ENCODE data around the gene PCSK4. TPM values are rescaled to one million over a fixed set of nuclear protein-coding genes. Genes with fewer than 3 reads are reported as not detected.

The PCSK4 gene
- total and polyA plus RNA-seq, 10 of the 15 experiments (the other 5 are each of a cell fraction or from before 2014, with no cell fraction given), result 0.27 to 0.99 (median 0.40) TPM; not detected in 3

GRCh38 chr19:1532003-1532402 lies 41.9 kb upstream of the PCSK4 start:
- CTCF ChIA-PET, result no interaction called here
- H3K4me3 ChIP-seq, result no peak overlapping the region
- intact Hi-C loops (cut with micrococcal nuclease; ENCODE audit: unreplicated experiment) (no loop called here), in situ Hi-C loops (cut with MboI) (no loop called here)
- ATAC-seq, result no peak
- H3K27me3 ChIP-seq (replicated peaks in 1 of 2; ENCODE audit: control insufficient read depth in 2 of 2, insufficient read depth in 2 of 2, low read length in 1 of 2), result no peaks in the 10 kb centered on the region
- H4K20me1 ChIP-seq (ENCODE audit: control insufficient read depth, insufficient read depth), result no peaks in the 10 kb centered on the region
- no peak for FAIRE-seq
- no peak overlapping the region for H3K27ac ChIP-seq (ENCODE audit: control insufficient read depth, insufficient read depth)
- TF ChIP-seq YY1 (IDR thresholded peaks at IDR 0.05; ENCODE audit: low read depth, low read length), result no peak
- no peak for TF ChIP-seq IKZF2 (IDR thresholded peaks at IDR 0.05)
- no peak for TF ChIP-seq SIN3A (IDR thresholded peaks at IDR 0.05; ENCODE audit: low read depth, low read length)
- TF ChIP-seq, protein P1, sequence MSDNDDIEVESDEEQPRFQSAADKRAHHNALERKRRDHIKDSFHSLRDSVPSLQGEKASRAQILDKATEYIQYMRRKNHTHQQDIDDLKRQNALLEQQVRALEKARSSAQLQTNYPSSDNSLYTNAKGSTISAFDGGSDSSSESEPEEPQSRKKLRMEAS (IDR thresholded peaks at IDR 0.05; ENCODE audit: low read depth, low read length), result no peak
- TF ChIP-seq JUND (IDR thresholded peaks at IDR 0.05; ENCODE audit: low read depth, low read length), result no peak
- POLR2A ChIA-PET, result no interaction called here
- H3K9ac ChIP-seq (ENCODE audit: control insufficient read depth, insufficient read depth, low read length), result no peak overlapping the region
- RAD21 ChIA-PET (ENCODE audit: unreplicated experiment), result no interaction called here
- 61% methylated on average over 9 of the region's 9 CpGs for WGBS (ENCODE audit: insufficient coverage, insufficient replicate concordance, low lambda C conversion rate, missing lambda C conversion rate)
- no peak overlapping the region for H3K4me2 ChIP-seq (ENCODE audit: control insufficient read depth, insufficient read depth)
- no peaks in the 10 kb centered on the region for H3K4me1 ChIP-seq (ENCODE audit: control insufficient read depth, insufficient read depth, low read length)
- H3K9me3 ChIP-seq (replicated peaks; ENCODE audit: control insufficient read depth, insufficient read depth, low read length), result no peaks in the 10 kb centered on the region
- H2AFZ ChIP-seq (ENCODE audit: control insufficient read depth, low read depth, low read length), result no peak overlapping the region
- BruUV-seq (replicated peaks), result no TSS peak
- no peak for DNase-seq (ENCODE audit: low read depth, low spot score)
- SMC1A ChIA-PET (ENCODE audit: uncharacterized antibody, unreplicated experiment), result no interaction called here
- no peaks in the 10 kb centered on the region for H3K36me3 ChIP-seq (ENCODE audit: control insufficient read depth in 2 of 2, insufficient read depth in 2 of 2, low read length in 1 of 2)
- no peaks in the 10 kb centered on the region for H3K79me2 ChIP-seq (ENCODE audit: control insufficient read depth, insufficient read depth, low read length)

GRCh38 chr19:1531587-1531986 lies 41.4 kb upstream of the PCSK4 start:
- ChIA-PET POLR2A (no interaction called here), SMC1A (ENCODE audit: uncharacterized antibody, unreplicated experiment) (no interaction called here), CTCF (no interaction called here), RAD21 (ENCODE audit: unreplicated experiment) (no interaction called here)
- Histone ChIP-seq H3K9ac (ENCODE audit: control insufficient read depth, insufficient read depth, low read length) (no peak overlapping the region), H2AFZ (ENCODE audit: control insufficient read depth, low read depth, low read length) (no peak overlapping the region), H3K4me2 (ENCODE audit: control insufficient read depth, insufficient read depth) (no peak overlapping the region), H3K27ac (ENCODE audit: control insufficient read depth, insufficient read depth) (no peak overlapping the region), H3K4me3 (no peak overlapping the region), H3K27me3 (replicated peaks in 1 of 2; ENCODE audit: control insufficient read depth in 2 of 2, insufficient read depth in 2 of 2, low read length in 1 of 2) (no peaks in the 10 kb centered on the region), H4K20me1 (ENCODE audit: control insufficient read depth, insufficient read depth) (no peaks in the 10 kb centered on the region), H3K4me1 (ENCODE audit: control insufficient read depth, insufficient read depth, low read length) (no peaks in the 10 kb centered on the region), H3K9me3 (replicated peaks; ENCODE audit: control insufficient read depth, insufficient read depth, low read length) (no peaks in the 10 kb centered on the region), H3K79me2 (ENCODE audit: control insufficient read depth, insufficient read depth, low read length) (no peaks in the 10 kb centered on the region), H3K36me3 (ENCODE audit: control insufficient read depth in 2 of 2, insufficient read depth in 2 of 2, low read length in 1 of 2) (no peaks in the 10 kb centered on the region)
- no TSS peak for BruUV-seq (replicated peaks)
- intact Hi-C loops (cut with micrococcal nuclease; ENCODE audit: unreplicated experiment), result no loop called here
- DNase-seq (ENCODE audit: low read depth, low spot score), result no peak
- 60% methylated on average over 11 of the region's 11 CpGs for WGBS (ENCODE audit: insufficient coverage, insufficient replicate concordance, low lambda C conversion rate, missing lambda C conversion rate)
- FAIRE-seq, result no peak
- ATAC-seq, result no peak
- in situ Hi-C loops (cut with MboI), result no loop called here
- TF ChIP-seq HDAC6 (IDR thresholded peaks at IDR 0.05; ENCODE audit: unreplicated experiment), result no peak
- TF ChIP-seq CEBPB (IDR thresholded peaks at IDR 0.05; ENCODE audit: borderline replicate concordance in 1 of 2, low read depth in 2 of 2, low read length in 2 of 2), result no peak
- no peak for TF ChIP-seq CREM (IDR thresholded peaks at IDR 0.05; ENCODE audit: low read depth)
- TF ChIP-seq KAT2A (conservative IDR thresholded peaks at IDR 0.05; ENCODE audit: control insufficient read depth, low read depth, low read length), result no peak
- TF ChIP-seq HCFC1 (IDR thresholded peaks at IDR 0.05; ENCODE audit: low read length), result no peak
- TF ChIP-seq CREB1 (IDR thresholded peaks at IDR 0.05; ENCODE audit: low read depth), result no peak
- TF ChIP-seq EED (IDR thresholded peaks at IDR 0.05; ENCODE audit: low read depth), result no peak
- TF ChIP-seq SMC3 (IDR thresholded peaks at IDR 0.05; ENCODE audit: borderline replicate concordance, low read length), result no peak
- TF ChIP-seq NR2C2 (IDR thresholded peaks at IDR 0.05; ENCODE audit: borderline replicate concordance, control insufficient read depth, insufficient read length, low read depth), result no peak
- TF ChIP-seq NR2F1 (conservative IDR thresholded peaks at IDR 0.05), result no peak
- no peak for TF ChIP-seq POLR2AphosphoS5 (IDR thresholded peaks at IDR 0.05; ENCODE audit: low read length)
- no peak for TF ChIP-seq SMAD1 (IDR thresholded peaks at IDR 0.05; ENCODE audit: low read depth, partially characterized antibody)
- TF ChIP-seq ZSCAN29 (IDR thresholded peaks at IDR 0.05), result no peak
- TF ChIP-seq ESRRA (IDR thresholded peaks at IDR 0.05; ENCODE audit: low read length), result no peak
- TF ChIP-seq ZNF24 (IDR thresholded peaks at IDR 0.05), result no peak
- TF ChIP-seq ASH2L (IDR thresholded peaks at IDR 0.05; ENCODE audit: borderline replicate concordance, low read depth), result no peak
- no peak for TF ChIP-seq SUPT20H (IDR thresholded peaks at IDR 0.05; ENCODE audit: borderline replicate concordance, control insufficient read depth, low read depth, low read length)
- TF ChIP-seq HDAC2 (IDR thresholded peaks at IDR 0.05), result no peak
- TF ChIP-seq NFXL1 (IDR thresholded peaks at IDR 0.05; ENCODE audit: borderline replicate concordance), result no peak

Data from GM12878 (cell line).